ENCODE data around the gene CFAP99. TPM values are rescaled to one million over a fixed set of nuclear protein-coding genes. Genes with fewer than 3 reads are reported as not detected.
A peak's percentile ranks its signal among the peaks of the same experiment; 100 is the strongest.

CFAP99 gene
- total and polyA plus RNA-seq, 9 of the 15 experiments (the other 6 are each of a cell fraction or from before 2014, with no cell fraction given): 0.07 to 0.18 (median 0.09) TPM; not detected in 6

DNA sequence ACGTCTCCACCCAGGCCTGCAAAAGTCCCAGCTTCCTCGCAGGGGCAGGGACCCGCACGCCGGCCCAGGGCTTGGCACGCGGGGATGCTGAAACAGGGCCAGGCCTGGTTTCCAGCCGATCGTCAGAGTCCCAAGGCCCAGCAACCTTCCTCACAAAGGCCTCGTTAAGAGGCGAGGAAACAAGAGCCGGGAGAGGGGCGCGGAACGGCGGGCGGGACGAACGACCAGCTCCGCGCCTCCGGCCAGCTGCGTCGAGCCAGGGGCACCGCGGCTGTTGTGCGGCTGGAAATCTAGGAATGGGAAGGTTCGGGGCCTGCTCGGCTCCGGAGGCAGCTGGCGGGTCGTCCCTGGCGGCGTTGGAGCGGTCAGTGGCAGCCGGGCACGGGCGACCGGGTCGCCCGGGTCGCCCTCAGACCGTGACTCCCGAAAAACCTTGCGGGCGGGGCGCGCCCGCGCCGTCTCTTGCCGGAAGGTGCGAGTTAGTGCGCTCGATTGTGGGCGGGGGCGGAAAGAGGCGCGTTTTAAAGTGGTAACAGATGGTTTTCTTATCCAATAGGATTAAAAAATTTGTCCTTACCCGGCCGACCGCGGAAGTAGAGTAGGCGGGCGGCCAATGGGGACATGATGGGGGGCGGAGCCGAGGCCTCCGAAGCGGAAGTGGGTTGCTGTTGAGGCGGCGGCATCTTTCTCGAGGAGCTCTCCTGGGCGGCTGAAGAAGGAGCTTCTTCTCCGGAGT is 49.9 kb downstream of the CFAP99 start, which contains the start of gene RNF4 (continued):
- TF ChIP-seq, protein P1, sequence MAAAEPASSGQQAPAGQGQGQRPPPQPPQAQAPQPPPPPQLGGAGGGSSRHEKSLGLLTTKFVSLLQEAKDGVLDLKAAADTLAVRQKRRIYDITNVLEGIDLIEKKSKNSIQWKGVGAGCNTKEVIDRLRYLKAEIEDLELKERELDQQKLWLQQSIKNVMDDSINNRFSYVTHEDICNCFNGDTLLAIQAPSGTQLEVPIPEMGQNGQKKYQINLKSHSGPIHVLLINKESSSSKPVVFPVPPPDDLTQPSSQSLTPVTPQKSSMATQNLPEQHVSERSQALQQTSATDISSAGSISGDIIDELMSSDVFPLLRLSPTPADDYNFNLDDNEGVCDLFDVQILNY (CRISPR knock-in tag; IDR thresholded peaks at IDR 0.05): peak; percentile 69; the same call in 1 of the 2 replicates
- TF ChIP-seq, protein P2, sequence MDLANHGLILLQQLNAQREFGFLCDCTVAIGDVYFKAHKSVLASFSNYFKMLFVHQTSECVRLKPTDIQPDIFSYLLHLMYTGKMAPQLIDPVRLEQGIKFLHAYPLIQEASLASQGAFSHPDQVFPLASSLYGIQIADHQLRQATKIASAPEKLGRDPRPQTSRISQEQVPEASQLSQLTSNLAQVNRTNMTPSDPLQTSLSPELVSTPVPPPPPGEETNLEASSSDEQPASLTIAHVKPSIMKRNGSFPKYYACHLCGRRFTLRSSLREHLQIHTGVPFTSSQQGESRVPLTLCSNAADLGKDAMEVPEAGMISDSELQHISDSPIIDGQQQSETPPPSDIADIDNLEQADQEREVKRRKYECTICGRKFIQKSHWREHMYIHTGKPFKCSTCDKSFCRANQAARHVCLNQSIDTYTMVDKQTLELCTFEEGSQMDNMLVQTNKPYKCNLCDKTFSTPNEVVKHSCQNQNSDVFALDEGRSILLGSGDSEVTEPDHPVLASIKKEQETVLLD (IDR thresholded peaks at IDR 0.05): no peak
- TF ChIP-seq MCM2 (IDR thresholded peaks at IDR 0.05; ENCODE audit: low read depth) (no peak), ZFP1 (CRISPR knock-in tag; IDR thresholded peaks at IDR 0.05) (no peak), DMBX1 (CRISPR knock-in tag; IDR thresholded peaks at IDR 0.05; ENCODE audit: borderline replicate concordance) (no peak), POLR2AphosphoS2 (IDR thresholded peaks at IDR 0.05; ENCODE audit: low read length) (no peak), DDX20 (tag; IDR thresholded peaks at IDR 0.05; ENCODE audit: low read depth) (no peak), CBX1 (IDR thresholded peaks at IDR 0.05; ENCODE audit: low read depth) (peak; percentile 30; the same call in 1 of the 2 replicates), PHB2 (IDR thresholded peaks at IDR 0.05; ENCODE audit: low read depth) (no peak), MED1 (CRISPR knock-in tag; IDR thresholded peaks at IDR 0.05; ENCODE audit: borderline replicate concordance) (no peak), IFI16 (CRISPR knock-in tag; IDR thresholded peaks at IDR 0.05) (no peak), MTA1 (IDR thresholded peaks at IDR 0.05; ENCODE audit: borderline replicate concordance) (no peak), ZNF184 (CRISPR knock-in tag; IDR thresholded peaks at IDR 0.05) (no peak), ZNF589 (CRISPR knock-in tag; IDR thresholded peaks at IDR 0.05; ENCODE audit: low read depth) (no peak), PCBP1 (IDR thresholded peaks at IDR 0.05; ENCODE audit: low read depth, low read length, poor library complexity, severe bottlenecking) (peak; percentile 51), ZNF175 (CRISPR knock-in tag; IDR thresholded peaks at IDR 0.05; ENCODE audit: low read depth) (no peak), ZNF41 (CRISPR knock-in tag; conservative IDR thresholded peaks at IDR 0.05) (no peak), GATAD2A (IDR thresholded peaks at IDR 0.05) (no peak), U2AF2 (optimal IDR thresholded peaks at IDR 0.05; ENCODE audit: low read depth, low read length) (no peak), ELF1 (tag; IDR thresholded peaks at IDR 0.05) (peak; percentile 98), ZNF217 (CRISPR knock-in tag; IDR thresholded peaks at IDR 0.05) (no peak), ZNF140 (CRISPR knock-in tag; IDR thresholded peaks at IDR 0.05) (no peak)
- TF ChIP-seq, protein P3, sequence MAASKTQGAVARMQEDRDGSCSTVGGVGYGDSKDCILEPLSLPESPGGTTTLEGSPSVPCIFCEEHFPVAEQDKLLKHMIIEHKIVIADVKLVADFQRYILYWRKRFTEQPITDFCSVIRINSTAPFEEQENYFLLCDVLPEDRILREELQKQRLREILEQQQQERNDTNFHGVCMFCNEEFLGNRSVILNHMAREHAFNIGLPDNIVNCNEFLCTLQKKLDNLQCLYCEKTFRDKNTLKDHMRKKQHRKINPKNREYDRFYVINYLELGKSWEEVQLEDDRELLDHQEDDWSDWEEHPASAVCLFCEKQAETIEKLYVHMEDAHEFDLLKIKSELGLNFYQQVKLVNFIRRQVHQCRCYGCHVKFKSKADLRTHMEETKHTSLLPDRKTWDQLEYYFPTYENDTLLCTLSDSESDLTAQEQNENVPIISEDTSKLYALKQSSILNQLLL (CRISPR knock-in tag; IDR thresholded peaks at IDR 0.05; ENCODE audit: borderline replicate concordance): no peak
- TF ChIP-seq, protein P4, sequence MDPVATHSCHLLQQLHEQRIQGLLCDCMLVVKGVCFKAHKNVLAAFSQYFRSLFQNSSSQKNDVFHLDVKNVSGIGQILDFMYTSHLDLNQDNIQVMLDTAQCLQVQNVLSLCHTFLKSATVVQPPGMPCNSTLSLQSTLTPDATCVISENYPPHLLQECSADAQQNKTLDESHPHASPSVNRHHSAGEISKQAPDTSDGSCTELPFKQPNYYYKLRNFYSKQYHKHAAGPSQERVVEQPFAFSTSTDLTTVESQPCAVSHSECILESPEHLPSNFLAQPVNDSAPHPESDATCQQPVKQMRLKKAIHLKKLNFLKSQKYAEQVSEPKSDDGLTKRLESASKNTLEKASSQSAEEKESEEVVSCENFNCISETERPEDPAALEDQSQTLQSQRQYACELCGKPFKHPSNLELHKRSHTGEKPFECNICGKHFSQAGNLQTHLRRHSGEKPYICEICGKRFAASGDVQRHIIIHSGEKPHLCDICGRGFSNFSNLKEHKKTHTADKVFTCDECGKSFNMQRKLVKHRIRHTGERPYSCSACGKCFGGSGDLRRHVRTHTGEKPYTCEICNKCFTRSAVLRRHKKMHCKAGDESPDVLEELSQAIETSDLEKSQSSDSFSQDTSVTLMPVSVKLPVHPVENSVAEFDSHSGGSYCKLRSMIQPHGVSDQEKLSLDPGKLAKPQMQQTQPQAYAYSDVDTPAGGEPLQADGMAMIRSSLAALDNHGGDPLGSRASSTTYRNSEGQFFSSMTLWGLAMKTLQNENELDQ (CRISPR knock-in tag; IDR thresholded peaks at IDR 0.05; ENCODE audit: borderline replicate concordance): no peak; the same call in 1 of the 2 replicates

Data from K562 (cell line).